Mesothelial cell of epicardium (in vitro differentiated cells): ENCODE data around the gene CAMK1. TPM values are rescaled to one million over a fixed set of nuclear protein-coding genes. Genes with fewer than 3 reads are reported as not detected.

Source experiments
- DNase-seq, 2 experiments: peaks; one replicate each; pipeline ENCODE4 v3.0.0; 2021; ENCODE audit warnings: low spot score in 2 of 2; ENCODE audit not compliant: unreplicated experiment in 2 of 2
- H3K27ac Mint-ChIP-seq: 2 replicates; pipeline ENCODE4 v1.8.0; 2021; ENCODE audit warnings: mixed read lengths
- H3K27me3 Mint-ChIP-seq: 2 replicates; pipeline ENCODE4 v1.8.0; 2021; ENCODE audit warnings: low read depth, mixed read lengths
- H3K36me3 Mint-ChIP-seq: 2 replicates; pipeline ENCODE4 v1.8.0; 2021; ENCODE audit warnings: mixed read lengths
- H3K4me1 Mint-ChIP-seq: 2 replicates; pipeline ENCODE4 v1.8.0; 2021; ENCODE audit warnings: mixed read lengths
- H3K4me3 Mint-ChIP-seq: 2 replicates; pipeline ENCODE4 v1.8.0; 2021; ENCODE audit warnings: mild to moderate bottlenecking, moderate library complexity, mixed read lengths
- H3K9me3 Mint-ChIP-seq: 2 replicates; pipeline ENCODE4 v1.8.0; 2021; ENCODE audit warnings: mixed read lengths
- CTCF ChIP-seq: fragments of 200-600 bp; sonication (generic); IDR thresholded peaks from one replicate; pipeline ENCODE4 v1.5.0; 2021; ENCODE audit warnings: antibody characterized with exemption; ENCODE audit not compliant: unreplicated experiment
- total RNA-seq: library from RNA; stranded (reverse); gene quantifications from 3 replicates; pipeline ENCODE4 v1.2.1, GENCODE V29; 2021

The CAMK1 gene
- total RNA-seq, 1 donor from 2014 or later, result 9.7 TPM

GRCh38 chr3:9770276-9770812, 597 bp upstream of the CAMK1 start:
- Mint-ChIP-seq H3K27me3 (no peaks in the 10 kb centered on the region), H3K4me1 (peaks cover 16% of the 10 kb centered on the region), H3K4me3 (peak overlapping the region; percentile 66), H3K36me3 (no peaks in the 10 kb centered on the region), H3K9me3 (no peaks in the 10 kb centered on the region), H3K27ac (peak overlapping the region; percentile 72)
- no peak for TF ChIP-seq CTCF
- no peak for DNase-seq

- Mint-ChIP-seq H3K36me3 (peaks cover 3% of the 10 kb centered on the region), H3K9me3 (no peaks in the 10 kb centered on the region), H3K4me3 (peak overlapping the region; percentile 74), H3K27me3 (no peaks in the 10 kb centered on the region), H3K27ac (peak overlapping the region; percentile 30), H3K4me1 (peaks cover 16% of the 10 kb centered on the region)
- no peak for TF ChIP-seq CTCF
- DNase-seq, result no peak
Measured at GRCh38 chr3:9769012-9769411, 735 bp downstream of the CAMK1 start.

GRCh38 chr3:9768141-9768775, 1.5 kb downstream of the CAMK1 start:
- no peak for TF ChIP-seq CTCF
- peaks cover 16% of the 10 kb centered on the region for H3K4me1 Mint-ChIP-seq
- no peak overlapping the region for H3K27ac Mint-ChIP-seq
- H3K36me3 Mint-ChIP-seq, result peaks cover 3% of the 10 kb centered on the region
- H3K9me3 Mint-ChIP-seq, result no peaks in the 10 kb centered on the region
- DNase-seq, result no peak
- H3K27me3 Mint-ChIP-seq, result no peaks in the 10 kb centered on the region
- H3K4me3 Mint-ChIP-seq, result peak overlapping the region; percentile 74

GRCh38 chr3:9767418-9767817, 2.3 kb downstream of the CAMK1 start:
- H3K4me1 Mint-ChIP-seq, result peaks cover 16% of the 10 kb centered on the region
- no peak overlapping the region for H3K4me3 Mint-ChIP-seq
- H3K27ac Mint-ChIP-seq, result no peak overlapping the region
- no peak for TF ChIP-seq CTCF
- no peaks in the 10 kb centered on the region for H3K9me3 Mint-ChIP-seq
- DNase-seq, result no peak
- no peaks in the 10 kb centered on the region for H3K27me3 Mint-ChIP-seq
- peaks cover 3% of the 10 kb centered on the region for H3K36me3 Mint-ChIP-seq

- H3K27ac Mint-ChIP-seq, result no peak overlapping the region
- no peak for DNase-seq
- H3K4me1 Mint-ChIP-seq, result peaks cover 16% of the 10 kb centered on the region
- peaks cover 8% of the 10 kb centered on the region for H3K36me3 Mint-ChIP-seq
- no peak for TF ChIP-seq CTCF
- H3K27me3 Mint-ChIP-seq, result no peaks in the 10 kb centered on the region
- H3K9me3 Mint-ChIP-seq, result no peaks in the 10 kb centered on the region
- H3K4me3 Mint-ChIP-seq, result no peak overlapping the region
Measured at GRCh38 chr3:9765865-9766264, 3.9 kb downstream of the CAMK1 start.

- no peak for DNase-seq
- no peaks in the 10 kb centered on the region for H3K27me3 Mint-ChIP-seq
- H3K4me3 Mint-ChIP-seq, result no peak overlapping the region
- H3K36me3 Mint-ChIP-seq, result peaks cover 29% of the 10 kb centered on the region
- TF ChIP-seq CTCF, result no peak
- no peaks in the 10 kb centered on the region for H3K9me3 Mint-ChIP-seq
- H3K4me1 Mint-ChIP-seq, result no peaks in the 10 kb centered on the region
- no peak overlapping the region for H3K27ac Mint-ChIP-seq
Measured at GRCh38 chr3:9762871-9763270, 6.9 kb downstream of the CAMK1 start.
